Measurements from ENCODE around the gene MTX3.

Gene MTX3

DNA sequence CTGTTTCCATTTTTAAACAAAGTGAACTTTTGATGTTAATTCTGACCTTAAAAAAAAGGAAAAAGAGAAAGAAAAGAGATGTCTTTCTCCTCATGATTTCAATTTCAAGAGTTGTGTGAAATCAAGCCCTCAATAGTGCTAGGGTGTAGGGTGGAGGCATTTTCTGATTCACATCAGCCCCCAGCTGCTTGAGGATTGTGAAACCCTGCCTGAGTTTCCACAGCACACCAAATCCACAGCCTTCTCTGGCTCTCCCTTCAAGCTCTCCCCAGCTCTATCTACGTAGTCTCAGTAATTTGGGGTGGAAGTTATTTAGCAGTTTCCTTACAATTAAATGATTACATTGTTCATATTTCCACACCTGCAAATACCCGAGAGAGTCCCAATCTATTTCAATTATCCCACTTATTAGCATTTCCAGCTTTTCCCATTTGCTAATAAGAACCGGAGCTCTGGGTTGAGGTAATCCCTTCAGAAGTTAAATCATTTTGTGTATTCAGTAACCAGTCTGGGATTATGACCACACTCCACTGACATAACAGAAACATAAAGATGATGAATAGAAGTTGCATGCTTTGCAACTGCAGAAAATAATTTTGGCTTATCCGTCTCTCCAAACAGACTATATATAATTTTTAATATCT, 54.9 kb downstream of the MTX3 start:
- no peaks in the 10 kb centered on the region for H3K4me1 ChIP-seq (ENCODE audit: control insufficient read depth, insufficient read depth, low read length)
- no peak overlapping the region for H3K4me3 ChIP-seq (ENCODE audit: low read depth, low read length)
- no peak overlapping the region for H3K27ac ChIP-seq (ENCODE audit: extremely low read depth, low read depth, low read length)
- ChIA-PET POLR2A (no interaction called here), CTCF (no interaction called here)
- TF ChIP-seq ZNF335 (tag by site-specific recombination; conservative IDR thresholded peaks at IDR 0.05): peak; percentile 32
- TF ChIP-seq ZNF292 (tag by site-specific recombination; IDR thresholded peaks at IDR 0.05; ENCODE audit: borderline replicate concordance, low read depth): no peak
- no peaks in the 10 kb centered on the region for H3K36me3 ChIP-seq (ENCODE audit: control insufficient read depth in 2 of 2, insufficient read depth in 1 of 2, low read length in 2 of 2)
- H3K9me3 ChIP-seq (ENCODE audit: control insufficient read depth, insufficient read depth, low read depth, low read length): no peaks in the 10 kb centered on the region

DNA sequence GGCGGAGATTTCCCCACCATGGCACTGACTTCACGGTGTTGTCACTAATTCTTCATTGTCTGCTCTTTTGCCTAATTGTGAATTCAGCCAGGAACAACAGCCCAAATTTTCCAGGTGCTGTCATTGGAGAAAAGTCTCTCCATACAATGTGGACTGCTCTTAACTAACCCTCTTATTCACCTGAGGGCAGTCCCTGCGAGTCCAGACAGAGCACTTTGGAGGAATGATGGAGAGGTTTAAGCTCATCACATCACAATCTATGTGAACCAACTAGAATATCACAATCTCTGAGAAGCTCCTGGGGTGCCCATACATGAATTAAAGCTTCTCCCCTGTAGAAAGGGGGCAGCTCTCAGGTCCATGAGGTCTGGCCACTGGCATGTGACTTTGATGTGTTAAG, 56.4 kb downstream of the MTX3 start:
- ChIA-PET POLR2A (no interaction called here), CTCF (interaction anchor here (0.6 kb wide), 1 partner anchor 205 kb away, joined by 3 read pairs; no protein-coding TSS in a partner anchor)
- Histone ChIP-seq H3K9me3 (ENCODE audit: control insufficient read depth, insufficient read depth, low read depth, low read length) (no peaks in the 10 kb centered on the region), H3K4me3 (ENCODE audit: low read depth, low read length) (no peak overlapping the region), H3K36me3 (ENCODE audit: control insufficient read depth in 2 of 2, insufficient read depth in 1 of 2, low read length in 2 of 2) (no peaks in the 10 kb centered on the region), H3K4me1 (ENCODE audit: control insufficient read depth, insufficient read depth, low read length) (no peaks in the 10 kb centered on the region), H3K27ac (ENCODE audit: extremely low read depth, low read depth, low read length) (no peak overlapping the region)
- TF ChIP-seq OSR2 (tag by site-specific recombination; IDR thresholded peaks at IDR 0.05) (no peak), ZNF521 (tag by site-specific recombination; IDR thresholded peaks at IDR 0.05) (no peak), ZNF585B (tag by site-specific recombination; IDR thresholded peaks at IDR 0.05) (no peak), FEZF1 (tag by site-specific recombination; IDR thresholded peaks at IDR 0.05) (no peak)

DNA sequence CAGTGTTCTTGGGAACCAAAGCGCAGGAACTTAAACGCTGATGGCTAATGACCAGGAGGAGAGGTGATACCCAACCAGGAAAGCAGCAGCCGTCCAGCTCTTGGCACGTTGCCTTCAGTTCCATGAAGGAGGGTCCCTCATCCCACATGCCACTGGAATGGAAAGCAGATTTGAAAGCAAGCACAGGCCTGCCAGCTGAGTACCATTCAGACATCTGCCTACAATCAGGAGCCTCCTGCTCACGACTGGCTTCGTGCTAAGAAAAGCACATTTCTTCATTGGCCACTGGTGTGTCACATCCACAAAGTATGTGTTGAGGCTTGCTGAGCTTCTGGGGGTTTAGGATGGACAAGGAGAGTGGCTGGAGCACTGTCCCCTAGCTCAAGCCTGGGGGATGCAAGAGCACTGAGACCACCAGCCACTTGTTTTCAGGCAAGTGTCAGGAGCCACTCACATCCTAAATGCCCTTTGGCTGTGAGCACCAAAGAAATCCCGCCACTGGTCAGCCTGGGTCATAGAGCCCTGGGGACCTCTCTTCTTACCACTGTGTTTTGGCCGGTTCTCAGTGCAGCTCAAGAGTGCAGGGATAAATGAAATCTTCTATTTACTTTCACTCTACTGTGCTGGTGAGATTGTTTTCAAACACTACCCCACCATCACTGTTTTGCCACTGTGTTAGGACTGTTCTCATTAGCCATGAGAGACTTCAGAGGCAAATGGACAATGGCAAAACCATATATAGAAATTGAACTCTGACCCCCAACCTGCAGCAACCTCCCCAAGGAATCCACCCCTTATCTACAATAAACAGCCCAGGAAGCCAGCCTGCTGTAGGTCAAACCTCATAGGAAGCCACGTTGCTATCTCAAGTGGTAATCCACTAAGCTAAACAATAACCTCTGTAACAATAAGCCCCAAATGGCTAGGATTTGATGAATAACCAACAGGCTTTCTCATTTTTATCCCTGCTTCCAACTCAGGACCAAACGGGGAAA, 58.3 kb downstream of the MTX3 start:
- Histone ChIP-seq H3K27ac (ENCODE audit: extremely low read depth, low read depth, low read length) (no peak overlapping the region), H3K4me3 (ENCODE audit: low read depth, low read length) (no peak overlapping the region), H3K4me1 (ENCODE audit: control insufficient read depth, insufficient read depth, low read length) (no peaks in the 10 kb centered on the region), H3K36me3 (ENCODE audit: control insufficient read depth in 2 of 2, insufficient read depth in 1 of 2, low read length in 2 of 2) (no peaks in the 10 kb centered on the region), H3K9me3 (ENCODE audit: control insufficient read depth, insufficient read depth, low read depth, low read length) (no peaks in the 10 kb centered on the region)
- POLR2A ChIA-PET: no interaction called here
- CTCF ChIA-PET: interaction anchor here (0.7 to 1.1 kb wide), 2 partner anchors 159 to 1263 kb away, joined by 3 to 4 read pairs; no protein-coding TSS in a partner anchor
- TF ChIP-seq ZNF148 (tag by site-specific recombination; IDR thresholded peaks at IDR 0.05; ENCODE audit: borderline replicate concordance) (no peak), REST (tag by site-specific recombination; IDR thresholded peaks at IDR 0.05) (no peak), OSR2 (tag by site-specific recombination; IDR thresholded peaks at IDR 0.05) (no peak), ZNF518A (tag by site-specific recombination; conservative IDR thresholded peaks at IDR 0.05; ENCODE audit: low read depth) (no peak), OVOL3 (tag by site-specific recombination; IDR thresholded peaks at IDR 0.05) (no peak), GLI4 (tag by site-specific recombination; IDR thresholded peaks at IDR 0.05) (no peak), ZBTB11 (tag by site-specific recombination; conservative IDR thresholded peaks at IDR 0.05; ENCODE audit: low read depth) (no peak), ZBTB17 (tag by site-specific recombination; IDR thresholded peaks at IDR 0.05) (no peak), ZNF292 (tag by site-specific recombination; IDR thresholded peaks at IDR 0.05; ENCODE audit: borderline replicate concordance, low read depth) (no peak)
